BLaER1 treated with 17β-estradiol and CSF1 and Interleukin-3, amounts not matched to agents 10 nM and 100 nM (cell line): ENCODE results near the gene SS18L1.

ENCODE experiments used
- H3K27ac ChIP-seq, 11 experiments: shearing (Covaris generic); formaldehyde crosslinking; 2 replicates each; pipeline ENCODE4 v1.8.1; 2022
- H3K27me3 ChIP-seq, 11 experiments: shearing (Covaris generic); formaldehyde crosslinking; 2 replicates each; pipeline ENCODE4 v1.8.1; 2022
- H3K36me3 ChIP-seq, 11 experiments: shearing (Covaris generic); formaldehyde crosslinking; 2 replicates each; pipeline ENCODE4 v1.8.1; 2022
- H3K4me1 ChIP-seq, 10 experiments: shearing (Covaris generic); formaldehyde crosslinking; 2 replicates each; pipeline ENCODE4 v1.8.1; 2022
- H3K4me2 ChIP-seq, 11 experiments: shearing (Covaris generic); formaldehyde crosslinking; 2 replicates each; pipeline ENCODE4 v1.8.1; 2022
- H3K4me3 ChIP-seq, 10 experiments: shearing (Covaris generic); formaldehyde crosslinking; 2 replicates each; pipeline ENCODE4 v1.8.1; 2022
- H3K9ac ChIP-seq, 11 experiments: shearing (Covaris generic); formaldehyde crosslinking; 2 replicates each; pipeline ENCODE4 v1.8.1; 2022
- H3K9me3 ChIP-seq, 11 experiments: shearing (Covaris generic); formaldehyde crosslinking; replicated peaks in 1 of 11; 2 replicates each; pipeline ENCODE4 v1.8.1; 2022
- H4K20me1 ChIP-seq, 11 experiments: shearing (Covaris generic); formaldehyde crosslinking; 2 replicates each; pipeline ENCODE4 v1.8.1; 2022
- Cebpa-rat ChIP-seq, 11 experiments: shearing (Covaris generic); IDR thresholded peaks; 2 replicates each; pipeline ENCODE4 v1.8.1; 2022

The SS18L1 gene

DNA sequence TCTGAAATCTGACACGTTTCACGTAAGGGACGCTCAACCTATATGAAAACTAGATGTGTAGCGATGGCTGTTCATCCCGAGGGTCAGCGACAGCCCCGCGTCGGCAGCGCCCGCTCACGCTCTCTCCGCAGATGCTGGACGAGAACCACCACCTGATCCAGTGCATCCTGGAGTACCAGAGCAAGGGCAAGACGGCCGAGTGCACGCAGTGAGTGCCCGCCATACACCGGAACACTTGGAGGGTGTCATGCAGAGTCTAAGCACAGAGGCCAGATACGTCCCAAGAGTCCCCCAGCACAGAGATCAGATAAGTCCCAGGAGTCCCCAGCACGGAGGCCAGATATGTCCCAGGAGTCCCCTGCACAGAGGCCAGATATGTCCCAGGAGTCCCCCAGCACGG, 15.0 kb downstream of the SS18L1 start:
- H4K20me1 ChIP-seq, result peaks cover 57 to 93% (median 73%) of the 10 kb centered on the region in 11 experiments
- no peak overlapping the region for H3K4me3 ChIP-seq

DNA sequence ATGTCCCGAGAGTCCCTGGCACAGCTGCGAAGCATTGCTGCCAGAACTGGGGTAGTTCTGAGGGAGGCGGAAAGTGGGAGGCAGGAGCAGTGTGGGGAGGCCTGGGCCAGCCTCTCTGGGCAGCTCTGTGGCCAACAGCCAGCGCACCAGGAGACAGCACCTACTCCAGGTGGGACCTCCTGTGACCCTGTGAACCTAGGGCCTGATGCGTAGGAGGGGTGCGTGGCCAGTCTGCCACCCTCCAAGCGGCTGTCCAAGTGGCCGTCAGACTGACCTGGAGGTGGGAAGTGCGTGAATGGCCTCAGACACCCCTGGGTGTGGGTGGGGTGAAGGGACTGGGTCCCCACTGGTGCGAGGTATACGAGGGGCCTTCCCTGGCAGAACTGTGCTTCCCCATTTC, 15.5 kb downstream of the SS18L1 start:
- H3K36me3 ChIP-seq, result peaks cover 45 to 76% (median 61%) of the 10 kb centered on the region in 11 experiments
- no peak for TF ChIP-seq Cebpa-rat (IDR thresholded peaks at IDR 0.05)
- peaks cover 52 to 93% (median 67%) of the 10 kb centered on the region in 11 experiments for H4K20me1 ChIP-seq
- peak overlapping the region in 7 of 11 experiments; percentile 29 to 91 (median 78); a peak in 13 of 22 replicates for H3K4me2 ChIP-seq
- 0 out of 22 replicates have a peak overlapping the region, but pooled peaks of 1 of the 11 experiments have one; percentile 17 for H3K27ac ChIP-seq
- H3K4me1 ChIP-seq, result peaks cover 22 to 62% (median 56%) of the 10 kb centered on the region in 10 experiments
- no peaks in the 10 kb centered on the region for H3K9me3 ChIP-seq
- no peak overlapping the region for H3K4me3 ChIP-seq
- no peaks in the 10 kb centered on the region for H3K27me3 ChIP-seq
- H3K9ac ChIP-seq, result peak overlapping the region in 5 of 11 experiments; percentile 2 to 44 (median 33); a peak in 5 of 22 replicates

More for the DNA sequence above, 15.0 kb downstream of the SS18L1 start:
- Histone ChIP-seq H3K27ac (0 out of 22 replicates have a peak overlapping the region, but pooled peaks of 1 of the 11 experiments have one; percentile 17), H3K9ac (peak overlapping the region in 7 of 11 experiments; percentile 2 to 44 (median 28); a peak in 6 of 22 replicates), H3K4me2 (peak overlapping the region in 7 of 11 experiments; percentile 29 to 91 (median 78); a peak in 13 of 22 replicates), H3K27me3 (no peaks in the 10 kb centered on the region), H3K36me3 (peaks cover 46 to 76% (median 61%) of the 10 kb centered on the region in 11 experiments), H3K9me3 (peaks cover 0 to 4% (median under 1%) of the 10 kb centered on the region in 11 experiments; a peak in 10 of 22 replicates), H3K4me1 (peaks cover 22 to 62% (median 56%) of the 10 kb centered on the region in 10 experiments)
- no peak for TF ChIP-seq Cebpa-rat (IDR thresholded peaks at IDR 0.05)

DNA sequence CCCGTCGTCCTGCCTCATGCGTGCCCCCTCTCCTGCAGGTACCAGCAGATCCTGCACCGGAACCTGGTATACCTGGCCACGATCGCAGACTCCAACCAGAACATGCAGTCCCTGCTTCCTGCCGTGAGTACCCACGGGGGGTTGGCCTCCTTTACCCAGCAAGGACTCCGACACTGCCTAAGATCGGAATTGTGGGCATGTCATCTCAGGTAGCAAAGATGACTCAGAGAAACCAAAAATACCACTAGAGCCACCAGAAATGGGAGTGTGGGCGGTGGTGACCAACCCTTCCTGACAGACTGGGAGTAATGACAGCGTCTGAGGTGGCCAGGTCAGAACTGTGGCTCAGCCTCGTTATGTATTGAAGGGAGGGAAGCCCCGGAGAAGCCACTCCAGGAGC, 16.3 kb downstream of the SS18L1 start:
- Histone ChIP-seq H3K4me3 (no peak overlapping the region), H3K27me3 (no peaks in the 10 kb centered on the region), H3K9me3 (no peaks in the 10 kb centered on the region), H3K36me3 (peaks cover 46 to 76% (median 61%) of the 10 kb centered on the region in 11 experiments), H3K9ac (no peak overlapping the region), H3K4me2 (no peak overlapping the region), H3K27ac (no peak overlapping the region), H3K4me1 (peaks cover 22 to 55% (median 49%) of the 10 kb centered on the region in 10 experiments), H4K20me1 (peaks cover 44 to 93% (median 60%) of the 10 kb centered on the region in 11 experiments)
- no peak for TF ChIP-seq Cebpa-rat (IDR thresholded peaks at IDR 0.05)

DNA sequence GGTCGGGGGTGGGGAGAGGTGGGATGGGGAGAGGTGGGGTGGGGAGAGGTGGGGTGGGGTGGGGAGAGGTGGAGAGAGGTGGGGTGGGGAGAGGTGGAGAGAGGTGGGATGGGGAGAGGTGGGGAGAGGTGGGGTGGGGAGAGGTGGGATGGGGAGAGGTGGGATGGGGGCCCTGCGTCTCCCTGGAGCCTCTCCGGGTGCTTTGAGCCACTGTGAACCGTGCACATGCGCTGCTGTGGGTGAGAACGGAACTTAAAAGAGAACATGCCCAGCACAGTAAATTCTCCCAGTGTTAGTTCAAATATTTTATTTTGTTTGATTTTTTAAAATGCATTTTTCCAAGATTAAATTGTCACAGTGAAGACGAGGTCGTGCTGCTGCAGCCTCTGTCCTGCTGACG, 16.7 kb downstream of the SS18L1 start:
- Histone ChIP-seq H4K20me1 (peaks cover 40 to 90% (median 59%) of the 10 kb centered on the region in 11 experiments), H3K9me3 (no peaks in the 10 kb centered on the region), H3K4me1 (peaks cover 22 to 50% (median 45%) of the 10 kb centered on the region in 10 experiments), H3K36me3 (peaks cover 50 to 76% (median 62%) of the 10 kb centered on the region in 11 experiments), H3K4me3 (no peak overlapping the region), H3K27ac (no peak overlapping the region), H3K4me2 (no peak overlapping the region), H3K27me3 (no peaks in the 10 kb centered on the region), H3K9ac (no peak overlapping the region)
- TF ChIP-seq Cebpa-rat (IDR thresholded peaks at IDR 0.05), result no peak

DNA sequence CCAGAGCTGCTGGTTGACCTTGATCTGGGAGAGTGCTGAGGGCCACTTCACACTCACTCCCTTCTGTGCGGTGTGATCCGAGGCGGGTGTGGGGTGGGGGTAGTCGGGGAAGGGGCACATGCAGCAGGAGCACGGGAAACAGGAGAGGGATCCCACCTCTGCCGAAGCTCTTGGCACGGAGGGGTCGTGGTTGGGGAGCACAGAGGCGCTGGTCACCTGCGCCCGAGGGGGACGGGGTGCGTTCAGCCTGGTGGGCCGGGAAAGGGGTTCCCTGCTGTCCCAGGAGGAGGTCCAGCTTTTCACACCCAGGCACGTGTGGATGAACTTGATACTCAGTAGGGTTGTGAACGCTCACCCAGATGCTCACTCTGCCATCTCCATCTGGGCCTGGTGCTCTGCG, 17.3 kb downstream of the SS18L1 start:
- H3K4me3 ChIP-seq, result no peak overlapping the region
- H4K20me1 ChIP-seq, result peaks cover 34 to 90% (median 52%) of the 10 kb centered on the region in 11 experiments
- no peaks in the 10 kb centered on the region for H3K9me3 ChIP-seq
- no peak for TF ChIP-seq Cebpa-rat (IDR thresholded peaks at IDR 0.05)
- no peak overlapping the region for H3K27ac ChIP-seq
- peak overlapping the region in 3 of 11 experiments; percentile 5 to 37 (median 29); a peak in 3 of 22 replicates for H3K9ac ChIP-seq
- no peaks in the 10 kb centered on the region for H3K27me3 ChIP-seq
- peak overlapping the region in 1 of 11 experiments; percentile 15; a peak in 1 of 22 replicates for H3K4me2 ChIP-seq
- H3K36me3 ChIP-seq, result peaks cover 56 to 76% (median 69%) of the 10 kb centered on the region in 11 experiments
- H3K4me1 ChIP-seq, result peaks cover 22 to 44% (median 38%) of the 10 kb centered on the region in 10 experiments

GRCh38 chr20:62161347-62161746, 17.8 kb downstream of the SS18L1 start:
- Histone ChIP-seq H3K27ac (no peak overlapping the region), H3K36me3 (peaks cover 61 to 81% (median 73%) of the 10 kb centered on the region in 11 experiments)

DNA sequence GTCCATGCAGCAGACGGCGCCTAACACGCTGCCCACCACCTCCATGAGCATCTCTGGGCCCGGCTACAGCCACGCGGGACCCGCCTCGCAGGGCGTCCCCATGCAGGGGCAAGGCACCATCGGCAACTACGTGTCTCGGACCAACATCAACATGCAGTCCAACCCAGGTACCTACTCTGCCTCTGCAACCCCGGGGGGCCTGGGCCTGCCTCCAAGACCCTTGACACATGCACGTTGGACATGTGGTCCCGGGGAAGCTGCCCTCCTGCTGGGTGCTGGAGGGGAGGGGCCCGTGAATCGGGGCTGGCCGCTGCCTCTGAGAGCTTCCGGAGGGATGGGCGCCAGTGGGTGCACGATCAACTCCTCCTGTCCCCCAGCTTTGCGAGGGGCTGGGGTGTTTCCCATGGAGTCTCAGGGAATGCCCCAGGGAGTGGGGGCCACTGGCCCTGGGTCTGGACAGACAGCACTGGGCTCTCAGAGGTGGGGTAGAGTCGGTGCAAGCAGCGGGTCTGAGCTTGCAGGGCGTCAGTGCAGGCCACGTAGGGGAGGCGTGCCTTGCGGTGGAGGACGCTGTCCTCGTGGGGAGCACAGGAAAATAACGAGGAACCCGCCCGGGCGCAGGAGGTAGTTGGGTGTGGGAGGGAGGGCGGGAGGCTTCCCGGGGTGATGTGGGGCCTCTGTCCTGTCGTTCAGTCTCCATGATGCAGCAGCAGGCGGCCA, 19.4 kb downstream of the SS18L1 start:
- H3K27ac ChIP-seq, result no peak overlapping the region
- H3K27me3 ChIP-seq, result no peaks in the 10 kb centered on the region
- H3K4me1 ChIP-seq, result peaks cover 6 to 24% (median 18%) of the 10 kb centered on the region in 10 experiments; a peak in 19 of 20 replicates
- H3K9me3 ChIP-seq, result no peaks in the 10 kb centered on the region
- peaks cover 13 to 82% (median 32%) of the 10 kb centered on the region in 11 experiments for H4K20me1 ChIP-seq
- H3K36me3 ChIP-seq, result peaks cover 69 to 95% (median 89%) of the 10 kb centered on the region in 11 experiments
- no peak overlapping the region for H3K4me2 ChIP-seq
- no peak overlapping the region for H3K9ac ChIP-seq
- H3K4me3 ChIP-seq, result no peak overlapping the region
- TF ChIP-seq Cebpa-rat (IDR thresholded peaks at IDR 0.05), result no peak

More at GRCh38 chr20:62161347-62161746, 17.8 kb downstream of the SS18L1 start:
- H3K9ac ChIP-seq, result peak overlapping the region in 3 of 11 experiments; percentile 5 to 37 (median 29); a peak in 3 of 22 replicates
- no peaks in the 10 kb centered on the region for H3K9me3 ChIP-seq
- peak overlapping the region in 1 of 11 experiments; percentile 15; a peak in 1 of 22 replicates for H3K4me2 ChIP-seq
- peaks cover 29 to 88% (median 48%) of the 10 kb centered on the region in 11 experiments for H4K20me1 ChIP-seq
- TF ChIP-seq Cebpa-rat (IDR thresholded peaks at IDR 0.05), result no peak
- H3K27me3 ChIP-seq, result no peaks in the 10 kb centered on the region
- H3K4me1 ChIP-seq, result peaks cover 18 to 40% (median 34%) of the 10 kb centered on the region in 10 experiments
- no peak overlapping the region for H3K4me3 ChIP-seq

DNA sequence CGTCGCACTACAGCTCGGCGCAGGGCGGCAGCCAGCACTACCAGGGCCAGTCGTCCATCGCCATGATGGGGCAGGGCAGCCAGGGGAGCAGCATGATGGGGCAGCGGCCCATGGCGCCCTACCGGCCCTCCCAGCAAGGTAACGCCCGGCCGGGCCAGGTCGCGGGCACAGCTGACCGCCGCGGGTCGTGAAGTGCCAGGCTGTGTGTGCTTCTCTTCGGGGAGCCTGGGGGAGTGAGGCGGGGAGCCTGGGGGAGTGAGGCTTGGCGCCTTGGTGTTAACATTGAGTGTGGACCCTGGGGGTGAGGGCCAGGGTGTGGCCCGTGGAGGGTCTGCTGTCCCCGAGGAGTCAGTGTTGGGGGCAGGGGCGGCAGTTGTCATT, 19.9 kb downstream of the SS18L1 start:
- Histone ChIP-seq H4K20me1 (peaks cover 8 to 81% (median 27%) of the 10 kb centered on the region in 11 experiments; a peak in 21 of 22 replicates), H3K4me3 (no peak overlapping the region), H3K27me3 (no peaks in the 10 kb centered on the region), H3K36me3 (peaks cover 74 to 97% (median 93%) of the 10 kb centered on the region in 11 experiments), H3K9me3 (no peaks in the 10 kb centered on the region), H3K9ac (no peak overlapping the region), H3K27ac (no peak overlapping the region), H3K4me1 (peaks cover 6 to 19% (median 13%) of the 10 kb centered on the region in 10 experiments; a peak in 18 of 20 replicates), H3K4me2 (no peak overlapping the region)
- no peak for TF ChIP-seq Cebpa-rat (IDR thresholded peaks at IDR 0.05)
